Stimulated activated CD8-positive, alpha-beta memory T cell treated with anti-CD3 and anti-CD28 coated beads, Interleukin-12 subunit alpha, Interleukin-12 subunit beta, amount 100 ng/mL, for 1 hour (primary cell): ENCODE data around the gene PRR7.

Experiments
- DNase-seq: peaks from one replicate; pipeline ENCODE4 v3.0.0-alpha.2; 2020; ENCODE audit warnings: low read depth

The PRR7 gene

GRCh38 chr5:177469750-177470525, 23.3 kb downstream of the PRR7 start:
- no peak for DNase-seq

DNA sequence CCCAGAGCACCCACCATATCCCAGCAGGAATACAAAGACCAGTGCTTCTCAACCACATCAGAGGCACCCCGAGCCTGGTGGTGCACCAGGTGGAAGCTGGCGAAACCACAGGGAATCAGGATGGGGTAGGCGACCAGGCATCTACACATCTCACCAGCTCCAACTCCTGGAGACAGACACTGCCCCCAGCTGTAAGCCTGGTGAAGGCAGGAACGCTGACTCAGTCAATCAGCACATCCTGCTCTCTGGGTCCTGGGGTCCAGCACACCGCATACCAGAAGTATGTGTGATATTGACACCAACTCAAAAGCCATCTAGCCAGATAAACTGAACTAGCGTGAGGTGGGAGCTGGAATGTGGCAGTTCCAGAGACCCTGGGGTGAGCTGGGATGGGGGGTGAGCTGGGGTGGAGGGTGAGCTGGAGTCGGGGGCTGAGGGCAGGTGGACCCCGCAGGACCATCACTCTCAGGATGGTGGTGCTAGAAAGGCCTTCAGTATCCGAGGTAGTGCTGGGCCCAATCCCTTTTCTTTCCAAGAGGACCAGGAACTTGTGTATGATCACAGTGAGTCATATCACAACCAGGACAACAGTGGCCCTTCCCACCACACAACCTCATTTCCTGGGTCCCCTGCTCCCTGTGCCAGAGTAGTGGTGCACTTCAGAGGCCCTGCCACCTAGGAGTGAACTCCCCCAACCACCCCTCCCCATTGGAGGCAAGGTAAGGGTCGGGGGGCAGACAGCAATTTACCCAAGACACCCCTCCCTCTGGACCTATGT, 24.3 kb downstream of the PRR7 start:
- DNase-seq, result no peak

DNA sequence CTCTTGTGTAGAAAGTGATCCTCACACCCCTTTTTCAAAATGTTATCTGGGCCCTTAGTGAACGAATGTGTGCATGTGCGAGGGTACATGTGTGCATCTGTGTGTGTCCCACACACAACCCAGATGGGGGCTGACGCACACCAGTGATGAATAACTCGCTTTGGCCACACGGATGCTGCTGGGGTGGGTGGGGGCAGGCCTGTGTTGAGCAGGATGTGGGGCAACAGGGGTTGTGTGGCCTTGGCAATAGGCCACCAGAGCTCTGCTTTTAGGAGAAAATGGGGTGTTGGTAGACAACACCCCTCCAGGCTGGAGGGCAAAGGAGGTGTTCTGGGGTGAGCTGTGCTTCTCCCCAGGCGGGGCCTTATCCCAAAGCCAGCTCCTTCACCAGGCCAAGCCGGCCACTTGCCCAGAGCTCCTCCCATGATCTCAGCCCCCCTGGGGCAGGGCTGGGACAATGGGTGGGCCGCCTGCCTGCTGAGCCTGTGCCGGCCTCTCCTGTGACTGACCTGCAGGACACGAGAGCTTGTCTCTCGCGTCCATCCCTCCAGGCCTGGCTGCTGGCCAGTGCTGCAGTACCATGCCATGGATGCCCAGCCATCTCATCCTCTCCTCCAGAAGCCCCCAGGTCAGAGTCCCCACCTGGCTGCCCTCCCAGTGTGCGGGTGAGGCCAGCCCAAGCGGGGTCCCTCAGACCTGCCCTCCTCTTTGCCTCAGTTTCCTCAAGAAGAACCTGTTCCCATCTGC, 25.2 kb downstream of the PRR7 start:
- DNase-seq, result no peak

GRCh38 chr5:177472460-177473442, 26.1 kb downstream of the PRR7 start:
- no peak for DNase-seq

- no peak for DNase-seq
These were observed 26.9 kb downstream of the PRR7 start, which contains the start of gene DBN1 for GRCh38 chr5:177473443-177474001. Gene DBN1, minus strand, starts transcription at chr5:177473634. Its CDS starts 113 bp downstream, at chr5:177473521.

DNA sequence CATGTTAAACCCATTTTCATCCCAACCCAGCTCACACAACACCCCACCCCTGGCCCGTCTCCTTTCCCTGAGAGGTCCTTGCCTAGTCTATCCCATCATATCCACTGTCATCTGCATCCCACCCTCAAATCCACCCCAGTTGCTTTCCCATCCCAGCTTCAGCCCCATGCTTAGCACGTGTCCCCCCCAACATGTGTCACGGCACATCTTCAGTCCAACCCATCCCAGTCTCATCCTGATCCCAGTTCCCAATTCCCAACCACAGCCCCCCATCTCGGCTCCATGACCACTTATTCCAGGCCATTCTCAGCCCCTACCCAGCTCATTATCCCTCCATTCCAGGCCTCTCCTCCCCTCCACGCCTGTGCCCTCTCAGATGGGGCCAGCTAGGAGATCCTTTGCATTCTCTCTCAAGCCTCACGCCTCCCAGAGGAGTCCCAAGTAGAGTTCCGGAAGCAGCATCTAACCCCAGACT, 27.4 kb downstream of the PRR7 start:
- DNase-seq, result no peak

DNA sequence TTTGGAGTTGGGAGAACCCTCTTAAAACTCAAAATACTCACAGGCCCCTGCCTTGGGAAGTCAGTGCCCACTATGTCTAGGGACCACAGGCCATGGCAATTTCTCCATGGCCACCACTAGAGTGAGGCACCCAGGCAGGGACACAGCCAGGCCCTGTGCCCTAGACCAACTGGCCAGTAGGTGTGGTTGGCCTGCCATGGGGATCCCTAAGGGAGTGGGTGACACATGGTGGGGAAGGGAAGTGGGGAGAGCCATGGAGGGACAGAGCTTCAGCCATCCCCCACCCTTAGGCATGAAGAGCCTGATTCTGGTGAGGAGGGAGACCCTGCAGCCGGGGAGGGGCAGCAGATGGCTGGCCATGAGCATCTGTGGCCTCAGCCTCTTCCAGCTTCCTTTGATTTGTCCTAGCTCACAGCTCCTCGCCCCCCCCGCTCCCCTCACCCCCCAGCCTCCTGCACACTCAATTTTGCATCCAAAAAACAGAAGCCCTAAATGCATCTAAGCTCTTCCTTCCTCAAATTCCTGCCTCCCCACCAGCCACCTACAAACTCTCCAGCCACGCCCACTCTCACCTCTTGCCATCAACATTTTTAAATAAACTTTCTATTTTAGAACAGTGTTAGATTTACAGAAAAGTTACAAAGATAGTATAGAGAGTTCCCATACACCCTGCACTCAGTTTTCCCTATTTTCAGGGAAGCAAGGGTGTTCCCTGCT, 28.4 kb downstream of the PRR7 start:
- DNase-seq, result no peak

GRCh38 chr5:177475563-177476427, 29.2 kb downstream of the PRR7 start:
- no peak for DNase-seq

GRCh38 chr5:177476531-177477233, 30.1 kb downstream of the PRR7 start:
- no peak for DNase-seq

DNA sequence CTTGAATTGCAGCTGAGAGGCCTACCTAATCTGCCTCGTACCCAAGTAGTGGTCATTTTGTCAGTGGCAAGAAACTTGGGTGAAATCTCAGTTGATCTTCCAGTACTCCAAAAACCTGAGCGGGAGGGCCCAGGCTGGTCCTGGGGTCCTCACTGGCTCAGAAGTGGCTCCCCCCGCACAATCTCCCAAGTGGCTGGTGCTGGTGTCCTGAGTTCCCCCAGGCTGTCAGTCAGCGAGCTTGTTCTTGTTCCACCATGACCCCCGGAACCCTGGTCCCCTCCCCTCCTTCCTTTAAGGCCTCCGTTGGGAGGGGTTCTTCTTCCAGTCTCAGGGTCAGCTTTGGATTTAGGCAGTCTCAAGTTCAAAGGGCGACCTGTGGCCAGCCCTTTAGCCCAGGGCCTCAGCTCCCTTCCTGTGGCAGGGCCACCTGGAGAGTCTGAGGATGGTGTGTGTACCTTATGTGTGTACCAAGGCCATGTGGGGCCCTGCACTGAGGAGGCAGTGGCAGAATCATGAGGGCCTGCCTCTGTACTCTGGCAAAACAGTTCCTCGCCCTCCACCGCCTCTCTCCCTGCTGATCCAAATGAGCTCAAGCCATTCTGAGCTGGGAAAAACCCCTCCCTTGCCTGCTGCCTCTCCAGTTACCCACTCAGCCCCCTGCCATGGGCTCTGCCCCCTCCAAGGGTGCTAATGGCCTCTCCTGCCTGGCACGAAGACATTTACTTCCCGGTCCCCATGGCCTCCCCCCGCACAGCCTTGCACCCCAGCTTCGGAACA, 31.3 kb downstream of the PRR7 start:
- DNase-seq, result no peak

GRCh38 chr5:177478711-177479646, 32.4 kb downstream of the PRR7 start:
- DNase-seq, result no peak

GRCh38 chr5:177479774-177480173, 33.2 kb downstream of the PRR7 start:
- DNase-seq, result no peak

DNA sequence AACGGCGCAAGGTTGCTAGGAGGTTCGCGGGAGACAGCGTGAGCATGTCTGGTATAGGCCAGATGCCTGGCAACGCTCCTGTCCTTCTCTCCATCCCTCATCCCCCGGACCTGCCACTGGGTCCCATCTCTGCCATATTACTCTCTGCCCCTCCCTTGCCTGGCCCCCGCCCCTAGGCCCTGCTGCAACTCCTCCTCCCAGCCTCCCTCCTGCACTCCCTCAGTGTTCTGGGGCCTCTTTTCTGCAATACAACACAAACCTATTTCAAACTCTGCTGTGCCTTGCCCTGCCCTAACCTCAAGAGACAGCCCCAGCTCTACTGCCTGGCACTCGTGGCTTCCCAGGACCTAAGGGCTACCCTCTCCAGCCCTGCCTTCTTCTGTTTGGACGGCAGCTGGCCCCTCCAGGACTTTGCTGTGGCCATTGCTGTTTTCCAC, 35.8 kb downstream of the PRR7 start:
- DNase-seq, result no peak

DNA sequence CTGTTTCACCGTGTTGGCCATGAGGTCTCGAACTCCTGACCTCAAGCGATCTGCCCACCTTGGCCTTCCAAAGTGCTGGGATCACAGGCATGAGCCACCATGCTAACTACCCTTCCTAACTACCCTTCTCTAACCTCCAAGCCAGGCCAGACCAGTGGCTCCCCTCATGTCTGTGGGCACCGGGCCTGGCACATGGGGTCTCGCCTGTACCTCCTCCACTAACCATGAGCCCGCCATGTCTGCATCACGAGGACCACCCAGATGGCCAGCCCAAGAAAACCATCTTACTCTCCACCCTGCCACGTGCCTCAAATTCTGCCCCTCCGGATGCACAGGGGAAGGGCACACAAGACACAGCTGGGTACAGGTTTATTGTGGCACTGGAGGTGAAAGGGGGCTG, 36.4 kb downstream of the PRR7 start:
- DNase-seq, result no peak

- no peak for DNase-seq
These were observed 37.6 kb downstream of the PRR7 start for GRCh38 chr5:177483994-177484901.
